NCI-H187 treated with DMSO at 0.1 percent for 48 hours (cell line): ENCODE measurements around the gene RPL36A.

Experiments
- DNase-seq: peaks from one replicate; lab custom pipeline; 2025; lab: John Stamatoyannopoulos, UW

Gene RPL36A

GRCh38 chrX:101442085-101442484, 51.3 kb downstream of the RPL36A start:
- DNase-seq: no peak
